ENCODE results near the gene GTPBP3.

Gene GTPBP3

DNA sequence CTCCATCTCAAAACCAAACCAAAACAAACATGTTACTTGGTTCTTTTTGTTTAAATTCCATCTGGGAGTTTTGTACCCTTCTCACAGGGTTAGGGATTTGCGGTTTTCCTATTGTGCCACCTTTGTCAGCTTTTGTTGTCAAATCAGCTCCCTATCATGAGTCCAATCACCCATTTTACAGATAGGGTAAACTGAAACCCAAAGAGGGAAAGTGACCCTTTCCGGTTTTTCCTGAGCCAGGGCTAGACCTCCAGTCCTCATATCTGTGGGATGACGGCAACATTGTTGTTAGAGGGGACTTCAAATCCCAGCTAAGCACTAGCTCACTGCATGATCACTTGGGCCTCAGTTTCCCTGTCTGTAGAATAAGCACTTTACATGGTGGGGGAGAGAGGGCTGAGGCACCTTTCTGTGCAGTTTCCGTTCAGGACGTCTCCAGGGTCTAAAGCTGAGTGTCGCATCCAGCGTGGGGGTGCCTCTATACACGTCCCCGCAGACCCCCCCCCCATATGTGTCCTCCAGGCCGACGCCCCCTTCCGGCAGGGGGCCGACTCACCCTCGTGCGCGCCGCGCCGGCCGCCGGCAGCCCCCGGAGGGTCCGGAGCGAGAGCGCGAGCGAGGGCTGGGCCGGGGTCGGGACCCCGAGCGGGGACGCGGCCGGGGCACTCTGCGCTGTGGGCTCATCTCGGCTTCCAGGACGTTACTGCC lies 52.8 kb downstream of the GTPBP3 start:
- no peak for TF ChIP-seq ZNF274 (IDR thresholded peaks at IDR 0.05; ENCODE audit: low read depth, low read length)
- H3K4me3 ChIP-seq (ENCODE audit: low read length): peak overlapping the region; percentile 46; the same call in 1 of the 2 replicates

DNA sequence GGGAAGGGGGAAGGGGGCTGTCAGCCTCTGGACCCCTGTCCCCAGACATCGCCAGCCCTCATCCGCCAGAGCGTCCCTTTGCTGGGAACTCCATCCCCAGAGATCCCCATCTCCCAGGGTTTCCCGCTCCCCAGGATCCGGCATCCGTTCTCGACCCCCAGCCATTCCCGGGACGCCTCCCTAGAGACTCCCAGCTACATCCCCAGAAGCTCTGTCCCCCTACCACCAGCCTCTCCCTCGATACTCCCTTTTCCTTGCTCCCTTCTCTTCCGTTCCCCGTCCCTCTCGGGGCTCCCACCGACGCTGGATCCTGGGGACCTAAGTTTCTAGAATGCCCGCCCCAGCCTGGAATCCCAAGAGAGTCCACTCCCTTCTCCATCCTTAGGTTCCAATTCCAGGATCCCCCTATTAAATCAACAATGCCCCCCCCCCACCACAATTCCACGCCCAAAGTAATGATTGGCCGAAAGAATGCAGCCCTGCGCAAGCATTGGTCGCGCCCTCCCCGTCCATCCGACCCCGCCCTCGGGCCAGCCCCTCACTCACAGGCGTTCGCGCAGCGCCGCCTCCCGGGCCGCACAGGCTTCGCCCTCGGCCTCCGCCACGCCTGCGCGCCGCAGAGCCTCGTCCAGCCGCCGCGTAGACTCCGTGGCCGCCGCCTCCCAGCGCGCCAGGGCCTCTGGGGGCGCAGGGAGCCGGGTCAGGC lies 53.5 kb downstream of the GTPBP3 start:
- TF ChIP-seq ZNF274 (IDR thresholded peaks at IDR 0.05; ENCODE audit: low read depth, low read length): no peak
- H3K4me3 ChIP-seq (ENCODE audit: low read length): peak overlapping the region; percentile 46; the same call in 1 of the 2 replicates

DNA sequence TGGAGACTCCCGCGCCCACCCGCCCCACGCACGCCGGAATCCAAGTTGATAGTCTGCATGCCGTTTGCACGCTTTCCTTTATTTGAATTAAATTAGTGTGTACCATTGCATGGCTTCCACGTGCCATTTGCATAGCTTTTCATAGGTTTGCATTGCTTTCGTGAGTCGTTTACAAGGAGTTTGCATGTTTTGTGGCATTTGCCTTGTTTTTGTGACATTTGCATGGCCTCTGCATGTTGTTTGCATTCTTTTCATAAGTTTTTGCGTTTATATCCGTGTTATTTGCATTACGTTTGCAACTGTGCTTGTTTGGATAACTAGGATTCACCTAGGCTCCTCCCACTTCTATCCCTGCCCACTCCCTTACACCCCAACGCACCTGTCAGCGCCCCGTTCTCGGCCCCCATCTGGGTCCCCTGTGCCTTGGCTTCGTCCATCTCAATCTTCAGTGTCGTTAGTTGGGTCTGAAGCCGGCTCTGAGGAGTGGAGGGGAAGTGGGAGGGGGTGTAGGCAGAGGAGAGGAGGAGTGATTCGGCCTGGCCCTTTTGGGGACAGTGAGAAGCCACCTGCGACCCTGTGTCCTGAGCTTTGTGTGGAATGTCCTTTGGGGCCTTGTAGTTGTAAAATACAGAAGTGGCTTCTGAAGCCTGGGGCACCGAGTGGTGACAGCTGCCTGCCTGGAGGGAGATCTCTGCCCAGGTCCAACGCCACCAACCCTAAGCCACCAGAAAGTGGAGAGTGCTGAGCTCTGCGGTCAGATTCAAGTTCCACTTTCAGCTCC lies 54.2 kb downstream of the GTPBP3 start:
- no peak for TF ChIP-seq ZNF274 (IDR thresholded peaks at IDR 0.05; ENCODE audit: low read depth, low read length)
- H3K4me3 ChIP-seq (ENCODE audit: low read length): no peak overlapping the region; the same call in 1 of the 2 replicates

Data from GM08714 (cell line).